Ishikawa (cell line): Measurements from ENCODE around the gene SLC5A8.

Experiments
- CEBPB ChIP-seq: IDR thresholded peaks from 2 replicates; pipeline ENCODE4 v1.6.1; 2012
- CREB1 ChIP-seq: IDR thresholded peaks from 2 replicates; pipeline ENCODE4 v1.6.1; 2012; ENCODE audit warnings: low read depth
- EGR1 ChIP-seq: IDR thresholded peaks from 2 replicates; pipeline ENCODE4 v1.6.1; 2012
- EP300 ChIP-seq: IDR thresholded peaks from 2 replicates; pipeline ENCODE4 v1.6.1; 2012; ENCODE audit warnings: borderline replicate concordance
- FOXM1 ChIP-seq: IDR thresholded peaks from 2 replicates; pipeline ENCODE4 v1.6.1; 2012; ENCODE audit warnings: low read depth, borderline replicate concordance
- MAX ChIP-seq: IDR thresholded peaks from 2 replicates; pipeline ENCODE4 v1.6.1; 2012
- NFIC ChIP-seq: IDR thresholded peaks from 2 replicates; pipeline ENCODE4 v1.6.1; 2012
- RAD21 ChIP-seq: IDR thresholded peaks from 2 replicates; pipeline ENCODE4 v1.6.1; 2012; ENCODE audit warnings: low read depth
- REST ChIP-seq: IDR thresholded peaks from 2 replicates; pipeline ENCODE4 v1.6.1; 2012; ENCODE audit warnings: low read depth, mild to moderate bottlenecking
- TAF1 ChIP-seq: IDR thresholded peaks from 2 replicates; pipeline ENCODE4 v1.6.1; 2012; ENCODE audit warnings: low read depth, mild to moderate bottlenecking
- TCF12 ChIP-seq: IDR thresholded peaks from 2 replicates; pipeline ENCODE4 v1.6.1; 2012; ENCODE audit warnings: low read depth
- TEAD4 ChIP-seq: IDR thresholded peaks from 2 replicates; pipeline ENCODE4 v1.6.1; 2012
- USF1 ChIP-seq: IDR thresholded peaks from 2 replicates; pipeline ENCODE4 v1.6.1; 2012
- YY1 ChIP-seq: IDR thresholded peaks from 2 replicates; pipeline ENCODE4 v1.6.1; 2012; ENCODE audit warnings: low read depth
- ZBTB7A ChIP-seq: IDR thresholded peaks from 2 replicates; pipeline ENCODE4 v1.6.1; 2012; ENCODE audit warnings: low read depth

Gene SLC5A8

GRCh38 chr12:101216810-101217209 lies 6.8 kb upstream of the SLC5A8 start:
- no peak for TF ChIP-seq ZBTB7A
- no peak for TF ChIP-seq CEBPB
- no peak for TF ChIP-seq EP300
- no peak for TF ChIP-seq NFIC
- TF ChIP-seq TAF1 = no peak
- no peak for TF ChIP-seq EGR1
- no peak for TF ChIP-seq USF1
- TF ChIP-seq FOXM1 = no peak
- TF ChIP-seq YY1 = no peak
- no peak for TF ChIP-seq TEAD4

GRCh38 chr12:101207086-101207780 lies 2.8 kb downstream of the SLC5A8 start:
- TF ChIP-seq RAD21 = no peak
- no peak for TF ChIP-seq MAX
- TF ChIP-seq FOXM1 = no peak
- TF ChIP-seq CREB1 = no peak
- TF ChIP-seq NFIC = no peak
- no peak for TF ChIP-seq TAF1
- TF ChIP-seq TEAD4 = no peak
- TF ChIP-seq CEBPB = no peak
- no peak for TF ChIP-seq EP300
- TF ChIP-seq USF1 = no peak
- TF ChIP-seq ZBTB7A = no peak
- no peak for TF ChIP-seq EGR1

GRCh38 chr12:101204602-101205304 lies 5.3 kb downstream of the SLC5A8 start:
- TF ChIP-seq TEAD4 (no peak), USF1 (0 out of 2 replicates have a peak, but pooled peaks have one; percentile 22), NFIC (no peak)

GRCh38 chr12:101200824-101201223 lies 9.2 kb downstream of the SLC5A8 start:
- TF ChIP-seq MAX (no peak), TCF12 (no peak)

- TF ChIP-seq RAD21 = no peak
- no peak for TF ChIP-seq EP300
These were observed 9.9 kb downstream of the SLC5A8 start for GRCh38 chr12:101200145-101200544.

- no peak for TF ChIP-seq CREB1
- TF ChIP-seq TEAD4 = no peak
- TF ChIP-seq RAD21 = no peak
- no peak for TF ChIP-seq EGR1
- no peak for TF ChIP-seq ZBTB7A
- no peak for TF ChIP-seq NFIC
- TF ChIP-seq MAX = no peak
- no peak for TF ChIP-seq CEBPB
- TF ChIP-seq FOXM1 = no peak
- TF ChIP-seq TAF1 = no peak
These were observed 23.7 kb downstream of the SLC5A8 start for GRCh38 chr12:101186291-101186690.

- no peak for TF ChIP-seq CREB1
- TF ChIP-seq MAX = no peak
- no peak for TF ChIP-seq TCF12
- TF ChIP-seq RAD21 = no peak
- no peak for TF ChIP-seq EGR1
- no peak for TF ChIP-seq USF1
- no peak for TF ChIP-seq FOXM1
- no peak for TF ChIP-seq REST
- no peak for TF ChIP-seq ZBTB7A
- no peak for TF ChIP-seq TAF1
- TF ChIP-seq NFIC = no peak
- TF ChIP-seq YY1 = no peak
- no peak for TF ChIP-seq TEAD4
- TF ChIP-seq EP300 = no peak
- no peak for TF ChIP-seq CEBPB
These were observed 28.3 kb downstream of the SLC5A8 start for GRCh38 chr12:101181776-101182175.
